ENCODE measurements around the gene FAM114A1.
"Not testable (repeated sequence)": the region's sequence is repeated elsewhere in the genome, so short reads cannot be mapped to it uniquely, and the experiment has no call there.

FAM114A1 gene

DNA sequence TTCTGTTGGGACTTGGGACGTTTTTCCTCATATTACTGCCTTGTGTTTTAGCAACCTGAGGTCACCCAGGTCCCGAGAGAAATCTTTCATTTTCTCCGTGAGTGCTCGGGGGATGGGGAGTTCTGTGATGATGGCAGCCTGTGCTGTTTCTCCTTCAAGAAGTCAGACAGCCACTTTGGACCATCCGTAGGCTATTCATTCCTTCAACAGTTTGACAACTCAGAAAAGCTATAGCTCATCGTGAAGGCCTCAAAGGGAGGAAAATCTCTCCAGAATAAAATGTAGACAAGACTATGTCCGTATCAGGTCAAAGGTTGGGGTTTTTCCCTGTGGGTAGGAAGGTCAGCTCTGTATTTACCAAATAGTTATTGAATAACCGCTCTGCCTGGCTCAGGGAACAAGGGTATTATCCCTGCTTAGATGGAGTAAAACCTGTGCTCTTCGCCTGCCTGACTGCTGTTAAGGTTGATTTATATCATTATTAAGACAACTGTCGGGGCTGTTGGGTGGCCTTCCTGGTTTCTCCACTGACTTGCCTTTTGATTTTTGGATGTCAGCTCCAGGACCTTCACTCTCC lies 36.6 kb downstream of the FAM114A1 start:
- no peak for DNase-seq (ENCODE audit: low spot score)

DNA sequence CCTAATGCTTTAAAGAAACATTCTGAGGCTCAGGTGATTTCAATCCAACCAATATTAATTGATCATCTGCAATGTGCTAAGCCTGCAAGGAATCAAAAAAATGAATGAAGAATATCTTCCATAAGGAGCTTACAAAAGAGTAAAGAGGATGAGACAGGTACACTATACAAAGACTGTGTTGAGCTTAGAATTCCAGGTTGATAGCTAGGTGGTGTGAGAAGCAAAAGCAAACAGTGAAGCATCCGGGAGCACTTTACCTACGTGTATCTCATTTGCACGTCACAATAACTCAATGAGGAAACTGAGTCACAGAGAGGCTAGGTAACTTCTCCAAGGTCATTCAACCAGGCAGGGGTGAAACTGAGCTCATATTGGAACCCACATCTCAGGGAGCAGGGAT lies 37.1 kb downstream of the FAM114A1 start:
- no peak for DNase-seq (ENCODE audit: low spot score)

DNA sequence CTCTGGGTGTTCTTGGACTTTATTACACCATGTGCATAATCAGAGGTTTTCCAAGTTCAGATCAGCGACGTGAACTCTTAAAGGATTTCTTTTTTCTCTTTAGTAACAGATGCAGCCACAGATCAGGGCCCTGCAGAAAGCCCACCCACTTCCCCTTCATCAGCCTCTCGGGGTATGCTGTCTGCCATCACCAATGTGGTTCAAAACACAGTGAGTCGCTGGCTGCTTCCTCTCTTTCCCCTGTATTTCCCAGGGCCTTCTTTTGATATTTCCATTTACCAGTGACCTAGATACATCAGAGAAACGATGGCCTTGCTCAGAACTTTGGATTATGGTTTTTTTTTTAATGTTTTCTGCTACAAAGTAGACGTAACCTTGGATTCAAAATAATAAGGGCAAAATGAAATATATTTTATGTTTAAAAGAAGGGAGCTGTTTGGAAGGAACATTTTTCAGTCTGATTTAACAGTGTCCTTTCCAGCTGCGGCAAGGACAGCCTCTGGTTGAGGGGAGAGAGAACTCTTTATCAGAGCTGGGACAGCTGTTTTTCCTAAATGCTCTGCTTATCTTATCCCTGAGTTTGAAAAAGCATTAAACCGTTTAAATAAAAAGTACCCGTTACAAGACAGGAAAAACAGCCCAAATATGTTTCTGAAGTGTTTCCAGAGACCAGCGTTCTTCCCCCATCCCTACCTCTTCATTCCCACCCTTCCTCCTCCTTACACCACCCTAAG lies 38.2 kb downstream of the FAM114A1 start:
- no peak for DNase-seq (ENCODE audit: low spot score)

DNA sequence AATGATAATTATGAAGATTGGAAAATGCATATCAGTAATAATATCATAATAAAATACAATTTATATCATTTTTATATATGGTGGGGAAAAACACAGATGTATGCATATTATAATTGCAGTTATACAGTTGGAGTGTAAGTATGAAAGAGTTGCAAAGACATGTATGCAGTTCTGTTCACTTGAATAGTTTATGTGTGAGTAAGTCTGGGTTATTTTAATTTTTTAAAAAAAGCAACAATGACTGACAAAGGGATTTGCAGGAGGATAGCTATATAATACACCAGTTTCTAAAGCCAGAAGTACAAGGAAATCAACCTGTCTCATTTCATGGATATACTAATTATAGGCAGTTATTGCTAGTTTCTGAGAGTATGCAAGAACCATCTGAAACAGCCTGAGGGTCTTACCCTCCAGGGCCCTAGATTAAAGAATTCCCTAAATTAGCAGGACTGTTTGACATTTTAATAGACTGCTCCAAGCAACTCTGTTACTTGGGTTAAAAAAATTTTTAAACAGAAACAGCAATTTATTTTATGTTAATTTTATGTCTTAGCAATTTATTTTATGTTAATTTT lies 40.2 kb downstream of the FAM114A1 start:
- DNase-seq (ENCODE audit: low spot score) = no peak

DNA sequence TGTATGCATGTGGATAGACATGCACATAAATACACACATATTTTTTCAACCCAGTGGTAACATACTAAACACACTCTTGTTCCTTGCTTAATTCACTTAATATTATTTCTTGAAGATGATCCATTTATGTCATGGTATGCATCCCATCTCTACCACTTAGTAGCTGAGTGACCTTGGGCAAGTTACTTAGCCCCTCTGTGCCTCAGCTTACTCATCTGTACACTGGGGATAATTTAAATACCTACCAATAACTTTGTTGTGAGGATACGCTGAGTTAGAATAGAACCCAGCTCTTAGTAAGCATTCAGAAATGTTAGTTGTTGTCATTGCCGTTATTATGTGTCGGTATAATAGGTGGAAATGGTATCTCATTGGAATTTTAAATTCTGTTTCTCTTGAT lies 41.4 kb downstream of the FAM114A1 start:
- no peak for DNase-seq (ENCODE audit: low spot score)

DNA sequence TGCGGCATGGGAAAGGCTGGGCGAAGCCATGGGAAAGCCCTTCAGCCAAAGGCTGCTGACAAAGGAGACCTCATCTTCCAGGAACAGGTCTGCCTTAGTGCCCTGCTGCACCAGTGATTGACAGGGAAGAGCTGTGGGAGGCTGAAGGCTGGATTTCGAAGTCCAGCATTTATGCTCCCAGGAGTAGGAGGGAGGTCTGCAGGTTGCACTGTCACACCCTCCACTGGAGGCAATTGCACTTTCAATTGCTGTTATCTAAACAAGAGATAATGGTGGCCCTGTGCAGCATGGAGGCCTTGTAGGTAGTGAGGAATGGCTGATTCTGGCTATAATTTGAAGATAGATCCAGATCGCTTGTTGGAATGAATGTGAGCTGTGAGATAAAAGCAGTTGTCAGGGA lies 43.7 kb downstream of the FAM114A1 start:
- no peak for DNase-seq (ENCODE audit: low spot score)

DNA sequence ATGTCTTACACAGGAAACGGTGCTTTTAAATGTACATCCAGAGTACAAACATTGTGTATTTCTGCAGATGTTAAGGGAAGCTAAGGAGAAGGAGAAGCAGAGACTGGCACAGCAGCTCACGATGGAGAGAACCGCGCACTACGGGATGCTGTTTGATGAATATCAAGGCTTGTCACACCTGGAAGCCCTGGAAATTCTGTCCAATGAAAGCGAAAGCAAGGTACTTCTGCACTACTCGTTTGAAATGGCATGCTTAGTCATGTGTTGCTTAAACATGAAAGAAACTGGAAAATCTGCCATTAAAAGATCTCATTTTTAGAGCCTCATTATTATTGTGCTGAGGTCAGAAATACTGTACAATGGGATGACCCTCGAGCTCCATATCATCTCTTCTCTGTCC lies 47.2 kb downstream of the FAM114A1 start:
- DNase-seq (ENCODE audit: low spot score) = no peak

DNA sequence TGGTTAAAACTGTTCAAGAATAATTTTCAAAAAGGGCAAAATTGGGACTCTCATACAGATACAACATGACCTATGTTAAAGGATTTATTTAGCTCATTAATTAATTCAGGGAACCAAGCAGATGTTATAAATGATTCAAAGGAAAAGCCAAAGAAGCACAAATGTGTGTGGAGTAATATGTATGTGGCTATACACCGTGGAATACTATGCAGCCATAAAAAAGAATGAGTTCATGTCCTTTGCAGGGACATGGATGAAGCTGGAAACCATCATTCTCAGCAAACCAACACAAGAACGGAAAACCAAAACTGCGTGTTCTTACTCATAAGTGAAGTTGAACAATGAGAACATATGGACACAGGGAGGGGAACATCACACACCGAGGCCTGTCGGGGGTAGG lies 48.7 kb downstream of the FAM114A1 start:
- DNase-seq (ENCODE audit: low spot score) = not testable (repeated sequence)

DNA sequence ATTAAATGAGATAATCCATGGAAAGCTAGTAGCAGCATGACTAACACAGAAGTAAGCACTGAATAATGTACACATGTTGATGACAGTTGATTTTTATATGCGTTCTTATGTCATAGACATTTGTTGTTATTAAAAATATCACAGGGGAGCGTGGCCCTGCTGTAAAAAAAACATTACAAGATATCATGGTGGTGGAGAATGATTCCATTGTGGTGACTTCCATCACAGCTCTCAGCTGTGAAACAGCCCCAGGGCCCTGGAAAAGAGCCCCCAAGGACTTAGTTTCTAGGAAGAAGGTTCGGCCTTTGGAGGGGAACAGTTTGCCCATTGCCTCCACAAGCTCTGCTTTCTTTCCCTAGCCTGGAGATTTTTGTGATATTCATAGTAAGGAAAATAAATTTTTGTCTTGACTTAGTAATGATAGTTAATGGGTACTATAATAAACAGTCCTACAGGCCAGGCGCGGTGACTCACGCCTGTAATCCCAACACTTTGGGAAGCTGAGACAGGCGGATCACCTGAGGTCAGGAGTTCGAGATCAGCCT lies 49.9 kb downstream of the FAM114A1 start:
- DNase-seq (ENCODE audit: low spot score) = no peak

DNA sequence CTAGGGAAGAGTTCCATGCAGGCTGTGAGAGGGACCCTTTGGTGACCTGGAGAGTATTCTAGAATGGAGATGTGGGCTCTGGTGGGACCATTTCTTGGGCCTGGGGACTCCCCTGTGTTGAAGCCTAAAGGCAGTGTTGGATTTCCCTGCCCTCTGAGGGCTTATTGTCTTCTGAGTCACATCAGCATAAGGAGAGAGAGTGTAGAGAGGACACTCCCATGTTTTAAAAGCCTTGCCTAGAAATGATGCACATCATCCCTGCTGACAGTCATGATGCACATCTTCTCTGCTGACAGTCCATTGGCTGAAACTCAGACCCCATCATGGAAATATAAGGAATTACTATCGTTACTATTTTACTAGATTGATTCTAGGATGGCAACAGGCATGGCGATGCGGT lies 51.9 kb downstream of the FAM114A1 start:
- no peak for DNase-seq (ENCODE audit: low spot score)

DNA sequence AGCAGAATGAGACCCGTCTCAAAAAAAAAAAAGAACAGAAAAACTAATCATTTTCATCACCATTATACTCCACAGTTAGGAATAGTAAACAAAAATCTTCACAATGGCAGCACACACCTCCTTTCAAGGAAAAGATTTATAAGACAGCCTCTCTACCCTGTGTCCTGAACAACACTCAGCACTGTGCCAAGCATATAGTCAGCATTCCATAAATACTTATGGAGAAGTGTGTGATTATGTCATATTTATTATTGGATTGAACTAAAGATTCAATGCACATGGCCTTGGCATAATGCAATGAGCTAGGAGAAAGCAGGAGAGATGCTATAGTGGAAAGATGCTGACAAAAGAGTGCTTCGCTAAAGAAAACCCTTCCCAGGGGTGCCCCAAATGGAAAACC lies 52.6 kb downstream of the FAM114A1 start:
- no peak for DNase-seq (ENCODE audit: low spot score)

DNA sequence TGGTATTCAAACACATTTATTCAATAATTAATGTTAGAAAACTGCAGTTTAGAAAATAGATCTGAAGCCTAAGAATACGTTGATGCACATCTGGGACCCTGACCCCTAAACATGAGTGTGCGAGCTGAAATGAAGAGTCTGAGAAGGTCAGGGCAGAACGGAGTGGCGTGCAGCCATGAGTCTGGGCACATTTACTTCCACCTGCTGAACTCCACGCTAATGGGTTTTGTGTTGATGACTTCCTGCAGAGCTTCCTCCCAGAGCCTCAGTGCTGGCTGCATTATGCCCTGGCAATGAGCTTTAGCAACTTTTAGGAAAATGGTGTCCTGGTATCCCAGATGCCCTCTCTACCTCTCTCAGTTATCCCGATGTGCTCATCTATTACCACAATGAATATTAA lies 53.1 kb downstream of the FAM114A1 start:
- DNase-seq (ENCODE audit: low spot score) = no peak

DNA sequence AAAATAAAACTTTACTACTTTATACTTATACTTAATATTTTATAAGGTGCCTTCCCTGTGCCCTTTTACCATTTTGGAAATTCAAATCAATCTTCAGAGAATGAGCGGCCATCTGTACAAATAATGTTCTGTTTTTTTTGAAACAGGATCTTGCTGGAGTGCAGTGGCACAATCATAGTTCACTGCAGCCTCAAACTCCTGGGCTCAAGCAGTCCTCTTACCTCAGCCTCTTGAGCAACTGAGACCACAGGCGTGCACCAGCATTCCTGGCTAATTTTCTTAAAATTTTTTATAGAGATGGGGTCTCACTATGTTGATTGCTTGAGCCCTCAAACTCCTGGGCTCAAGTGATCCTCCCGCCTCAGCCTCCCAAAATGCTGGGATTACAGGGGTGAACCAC lies 53.5 kb downstream of the FAM114A1 start:
- no peak for DNase-seq (ENCODE audit: low spot score)

DNA sequence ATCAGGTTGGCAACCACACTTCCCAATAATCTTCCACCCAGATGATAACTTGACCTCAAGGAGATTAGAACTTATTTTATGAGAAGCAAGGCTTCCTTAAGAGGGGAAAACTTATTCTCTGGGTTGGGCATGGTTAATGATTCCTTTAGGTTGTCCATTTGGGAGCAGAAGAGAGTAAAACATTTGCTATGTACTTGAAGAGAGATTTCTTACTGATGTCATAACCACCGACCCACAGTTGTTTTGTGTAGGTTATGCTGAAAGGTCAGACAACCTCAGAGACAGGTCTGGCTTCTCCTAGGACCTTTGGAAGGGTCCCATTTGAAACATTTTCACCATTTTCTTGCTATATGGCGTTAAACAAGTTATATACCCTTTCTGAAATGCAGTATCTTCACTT lies 56.1 kb downstream of the FAM114A1 start:
- DNase-seq (ENCODE audit: low spot score) = no peak

DNA sequence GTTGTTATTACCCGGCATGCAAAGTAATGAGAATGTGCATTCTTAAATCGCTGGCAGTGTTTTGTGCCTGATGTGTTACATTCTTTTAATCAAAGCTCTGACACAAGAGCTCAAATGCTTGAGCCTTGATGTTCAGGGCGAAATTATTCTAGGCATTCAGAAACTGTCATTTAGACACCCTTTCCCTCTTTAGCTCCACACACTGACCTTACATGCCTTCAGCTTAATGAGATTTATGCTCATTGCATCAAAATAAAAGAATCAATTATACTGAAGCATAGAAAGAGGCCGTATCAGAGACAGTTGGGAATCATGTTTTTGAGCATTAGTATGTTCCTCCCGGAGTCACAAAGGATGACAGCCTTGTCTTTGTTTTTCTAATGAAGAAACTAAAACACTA lies 56.7 kb downstream of the FAM114A1 start:
- no peak for DNase-seq (ENCODE audit: low spot score)

DNA sequence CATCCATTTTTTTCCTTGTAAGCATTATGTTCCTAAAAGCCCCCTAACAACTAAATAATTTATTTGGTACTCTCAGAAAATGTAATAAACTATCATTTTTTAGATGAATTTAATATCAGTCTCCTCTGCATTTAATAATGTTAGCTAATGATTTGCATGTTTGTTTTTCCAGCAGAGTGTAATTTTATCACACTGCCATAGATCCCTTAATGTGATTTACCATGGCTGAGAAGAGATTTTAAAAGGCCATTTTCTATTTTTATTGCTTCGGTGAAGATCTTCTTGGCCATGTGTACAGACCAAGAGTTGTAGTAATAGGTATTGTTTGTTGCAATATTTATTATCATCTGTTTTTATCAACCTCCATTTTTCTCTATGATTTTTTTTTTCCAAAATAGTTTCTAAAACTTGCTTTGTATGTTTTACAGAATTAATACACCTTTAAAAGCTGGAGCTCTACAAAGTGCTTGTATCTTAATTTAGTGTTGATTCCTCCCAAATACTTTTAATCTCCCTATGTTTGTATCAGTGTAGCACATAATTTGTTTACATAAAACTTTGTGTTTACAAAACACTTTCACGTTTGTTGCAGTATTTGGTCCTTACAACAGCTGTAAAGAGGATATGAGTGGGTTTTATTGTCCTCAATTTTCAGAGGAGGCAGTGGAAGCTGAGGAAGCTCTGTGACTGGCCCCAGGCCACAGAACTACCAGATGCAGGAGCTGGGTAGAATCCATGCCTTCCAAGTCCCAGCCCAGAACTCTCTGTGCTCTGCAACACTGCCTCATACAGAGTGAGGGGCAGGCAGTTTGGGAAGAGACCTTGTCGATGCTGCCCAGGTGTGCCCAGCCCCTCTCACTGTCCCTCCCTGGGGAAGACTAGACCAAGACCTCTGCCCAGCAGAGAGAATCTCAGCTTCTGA lies 58.1 kb downstream of the FAM114A1 start:
- no peak for DNase-seq (ENCODE audit: low spot score)

DNA sequence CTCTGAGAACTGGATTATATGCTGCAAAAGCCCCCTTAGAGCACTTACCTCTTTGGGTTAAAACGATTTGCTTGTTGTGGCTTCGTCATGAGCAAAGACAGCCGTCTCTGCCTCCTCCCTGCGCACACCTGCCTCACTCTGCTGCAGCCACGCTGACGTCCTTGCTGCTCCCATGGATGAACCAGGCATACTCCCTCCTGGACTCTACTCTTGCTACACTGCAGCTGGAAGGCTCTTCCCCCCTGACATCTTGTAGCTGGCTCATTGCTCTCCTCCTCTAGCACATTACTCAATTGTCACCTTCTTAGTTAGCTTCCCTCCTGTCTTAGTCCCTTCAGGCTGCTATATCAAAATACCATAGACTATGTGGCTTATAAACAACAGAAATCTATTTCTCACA lies 59.3 kb downstream of the FAM114A1 start:
- DNase-seq (ENCODE audit: low spot score) = no peak

DNA sequence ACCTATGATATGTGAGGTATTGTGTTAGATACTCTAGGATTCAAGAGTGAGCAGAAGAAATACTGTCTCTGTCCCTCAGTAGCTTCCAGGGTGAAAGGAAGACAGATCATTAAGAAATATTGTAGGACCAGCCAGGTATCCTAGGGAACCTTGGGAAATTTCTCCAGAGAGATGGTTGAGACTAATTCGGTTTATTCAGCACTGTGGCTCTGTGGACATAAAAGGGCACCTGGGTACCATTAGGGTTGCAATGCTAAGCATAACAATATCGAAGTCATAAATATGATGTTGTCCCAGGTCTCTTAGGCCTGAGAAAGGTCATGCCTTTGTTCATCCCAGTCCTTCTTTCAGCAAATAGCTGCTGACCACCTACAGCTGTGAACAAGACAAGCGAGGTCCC lies 61.0 kb downstream of the FAM114A1 start:
- no peak for DNase-seq (ENCODE audit: low spot score)

DNA sequence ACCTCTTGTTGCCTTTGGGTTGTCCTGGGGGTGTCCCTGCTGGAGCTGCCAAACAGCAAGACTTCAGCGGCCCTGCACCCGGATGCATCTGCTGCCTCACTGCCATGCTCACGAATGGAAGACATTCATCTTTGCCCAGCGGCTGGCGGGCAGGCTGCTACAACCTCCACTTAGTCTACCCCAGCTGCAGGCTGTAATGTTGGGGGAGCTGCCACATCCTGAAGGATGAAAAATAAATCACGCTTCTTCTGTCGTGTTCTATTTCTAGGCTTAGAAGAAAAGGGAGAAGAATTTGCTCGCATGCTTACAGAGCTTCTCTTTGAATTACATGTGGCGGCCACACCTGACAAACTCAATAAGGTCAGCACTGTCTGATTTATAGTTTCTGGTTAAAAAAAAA lies 61.4 kb downstream of the FAM114A1 start:
- DNase-seq (ENCODE audit: low spot score) = no peak

DNA sequence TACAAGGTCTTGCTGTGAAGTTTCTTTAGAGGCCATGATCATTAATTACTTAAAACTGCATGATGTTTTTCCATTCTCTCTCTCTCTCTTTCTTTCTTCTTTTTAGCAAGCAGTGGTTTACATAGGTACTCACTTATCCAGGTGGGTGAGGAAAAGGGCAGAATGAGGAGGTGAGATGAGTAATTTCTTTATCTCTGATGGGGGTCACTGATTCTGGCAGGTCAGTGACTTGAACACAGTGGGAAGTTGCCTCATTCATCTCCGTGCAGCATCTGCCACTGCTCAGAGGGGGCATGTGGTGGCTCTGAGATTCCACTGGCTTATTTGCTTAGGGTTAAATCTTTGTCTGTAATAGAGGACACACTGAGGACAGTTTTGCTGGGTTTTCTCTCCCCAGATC lies 62.6 kb downstream of the FAM114A1 start:
- DNase-seq (ENCODE audit: low spot score) = no peak

DNA sequence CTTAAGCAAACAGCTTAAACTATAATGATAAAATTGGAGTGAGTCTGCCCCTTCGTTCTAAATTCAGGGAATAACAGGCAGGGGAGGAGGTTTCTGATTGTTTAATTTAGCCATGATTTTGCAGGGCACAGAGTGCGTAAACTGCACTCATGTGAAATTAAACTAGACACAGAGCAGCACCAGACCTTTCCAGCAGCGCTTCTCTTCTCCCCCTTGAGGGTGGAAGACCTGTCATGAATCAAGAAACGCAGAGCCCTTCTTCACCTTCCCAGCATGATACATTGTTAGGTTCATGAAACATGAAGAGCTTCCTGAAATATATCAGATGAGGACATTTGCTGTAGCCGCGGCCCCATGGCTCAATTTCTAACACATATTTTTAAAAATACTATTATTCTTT lies 63.1 kb downstream of the FAM114A1 start:
- no peak for DNase-seq (ENCODE audit: low spot score)

DNA sequence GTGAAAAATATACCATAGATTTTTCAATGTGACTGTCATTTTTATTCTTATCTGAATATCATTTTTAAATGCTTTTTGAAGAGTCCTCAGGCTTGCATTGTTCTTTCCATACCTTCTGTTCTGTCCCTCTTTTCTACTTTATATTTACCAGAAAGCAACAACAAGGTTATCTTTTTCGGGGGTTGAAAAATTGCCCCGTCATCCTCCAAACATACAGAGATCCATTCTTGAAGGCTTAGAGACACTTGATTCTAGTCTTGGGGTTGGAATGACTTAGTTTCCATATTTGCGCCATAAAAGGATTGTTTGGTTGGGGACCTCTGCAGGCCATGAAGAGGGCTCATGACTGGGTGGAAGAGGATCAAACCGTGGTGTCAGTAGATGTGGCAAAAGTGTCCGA lies 63.5 kb downstream of the FAM114A1 start:
- DNase-seq (ENCODE audit: low spot score) = no peak
